ENCODE results near the gene TRAPPC14.
"Not testable (repeated sequence)": the region's sequence is repeated elsewhere in the genome, so short reads cannot be mapped to it uniquely, and the experiment has no call there.

TRAPPC14 gene

DNA sequence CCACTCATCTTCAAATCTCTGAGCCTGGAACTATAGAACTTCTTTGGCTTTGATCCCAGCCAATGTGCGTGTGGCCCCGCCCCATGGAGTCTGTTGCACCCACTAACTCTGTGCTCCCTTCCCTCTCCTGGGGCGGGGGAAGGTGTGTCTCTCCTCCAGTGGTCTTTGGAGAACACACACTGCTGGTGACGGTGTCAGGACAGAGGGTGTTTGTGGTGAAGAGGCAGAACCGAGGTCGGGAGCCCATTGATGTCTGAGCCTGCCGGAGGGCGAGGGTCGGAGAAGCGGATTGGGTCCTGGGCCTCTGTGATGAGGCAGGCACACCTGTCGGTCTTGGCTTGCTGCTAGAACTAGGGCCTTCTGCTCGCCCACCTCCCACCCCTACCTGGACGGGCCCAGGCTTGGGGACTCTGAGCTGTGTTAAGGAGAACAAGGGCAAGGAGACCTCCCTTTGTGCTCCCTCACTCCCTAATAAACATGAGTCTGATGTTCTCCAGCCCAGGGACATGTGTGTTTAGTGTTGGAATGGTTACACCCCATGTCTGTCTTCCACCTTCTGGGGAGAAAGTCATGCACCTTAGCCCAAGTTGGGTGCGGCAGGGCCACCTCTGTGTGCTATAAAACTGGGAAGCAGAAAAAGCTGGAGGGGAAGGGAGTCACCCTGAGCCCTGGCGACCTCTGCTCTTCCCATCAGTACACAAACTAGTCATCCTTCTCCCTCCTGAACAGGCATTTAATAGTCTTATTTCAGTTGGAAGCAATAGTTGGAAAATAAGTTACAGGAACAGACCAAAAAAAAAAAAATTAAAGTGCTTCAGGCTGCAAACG lies 4.6 kb downstream of the TRAPPC14 start:
- no peak for DNase-seq (ENCODE audit: low spot score)

GRCh38 chr7:100152937-100153666 lies 5.4 kb downstream of the TRAPPC14 start:
- no peak for DNase-seq (ENCODE audit: low spot score)

DNA sequence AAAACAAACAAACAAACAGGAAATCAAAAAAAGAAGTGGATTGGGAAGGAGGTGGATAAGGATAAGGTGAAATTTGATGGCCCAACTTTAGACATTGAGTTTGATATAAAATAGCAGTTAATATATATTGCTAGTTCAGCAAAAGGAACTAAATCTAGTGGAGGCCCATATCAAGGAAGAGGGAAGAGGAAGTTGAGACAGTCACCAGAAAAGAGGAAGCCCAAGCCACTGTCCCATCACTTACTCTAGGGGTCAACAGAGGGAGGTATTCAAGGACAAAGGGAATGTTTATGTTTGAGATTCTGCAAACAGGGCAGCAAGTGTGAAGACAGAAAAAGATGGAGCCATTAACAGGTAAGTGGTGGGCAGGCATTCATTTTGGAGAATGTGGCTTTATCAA lies 6.1 kb downstream of the TRAPPC14 start:
- peak; percentile 57 for DNase-seq (ENCODE audit: low spot score)

DNA sequence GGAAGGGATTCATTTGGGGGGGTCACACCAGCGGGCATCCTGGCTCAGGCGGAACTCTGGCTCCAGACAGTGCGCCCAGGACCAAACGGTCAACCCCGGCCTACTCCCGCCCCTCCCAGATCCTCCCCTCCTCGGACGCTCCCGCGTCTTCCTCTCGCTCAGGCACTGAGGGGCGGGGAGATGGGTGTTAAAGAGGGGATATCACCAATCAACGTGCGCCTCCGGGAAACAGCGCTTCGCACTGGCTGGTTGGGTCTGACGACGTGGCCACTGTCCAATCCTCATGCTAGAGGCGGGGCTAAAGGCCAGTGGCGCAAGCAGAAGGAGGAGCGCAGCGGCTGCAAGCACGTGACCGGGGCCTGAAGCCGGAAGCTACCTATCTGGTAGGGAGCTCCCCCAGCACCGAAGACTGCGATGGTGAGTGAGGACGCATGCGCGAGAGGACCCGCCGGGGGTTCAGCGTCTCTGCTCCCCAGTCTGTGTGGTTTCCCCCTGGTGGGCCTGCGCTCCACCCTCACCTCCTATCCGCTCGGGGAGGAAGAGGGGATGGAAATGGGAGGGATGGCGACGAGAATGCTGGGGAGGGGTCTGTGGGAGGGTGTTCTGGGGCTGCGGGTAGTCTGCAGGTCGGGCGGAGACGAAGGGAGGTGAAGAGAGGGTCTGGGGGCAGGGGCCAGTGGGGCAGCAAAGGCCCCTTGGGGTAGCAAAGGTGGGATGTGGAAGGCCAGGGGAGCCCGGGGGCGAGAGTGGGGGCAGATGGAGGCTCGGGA lies 9.8 kb downstream of the TRAPPC14 start, which contains the start of gene LAMTOR4:
Gene LAMTOR4 (plus strand): TSS at position 360 of the 770 bp plus-strand sequence. CDS start 55 bp downstream, at position 415.
- peak; percentile 99 for DNase-seq (ENCODE audit: low spot score)

GRCh38 chr7:100148225-100148558 lies 10.3 kb downstream of the TRAPPC14 start:
- no peak for DNase-seq (ENCODE audit: low spot score)

DNA sequence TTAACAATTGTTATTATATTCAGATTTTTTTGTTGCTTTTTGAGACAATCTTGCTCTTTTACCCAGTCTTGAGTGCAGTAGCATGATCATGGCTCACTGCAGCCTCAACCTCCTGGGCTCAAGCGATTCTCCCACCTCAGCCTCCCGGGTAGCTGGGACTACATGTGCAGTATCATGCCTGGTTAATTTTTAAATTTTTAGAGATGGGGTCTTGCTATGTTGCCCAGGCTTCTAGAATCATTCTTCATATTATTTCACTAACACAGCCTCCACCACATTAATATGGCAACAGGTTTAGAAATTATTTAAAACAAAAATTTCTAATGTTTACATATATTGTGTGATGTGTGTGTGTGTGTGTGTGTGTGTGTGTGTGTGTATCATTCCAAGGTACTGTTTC lies 11.2 kb downstream of the TRAPPC14 start:
- no peak for DNase-seq (ENCODE audit: low spot score)

GRCh38 chr7:100146350-100146749 lies 12.2 kb downstream of the TRAPPC14 start:
- not testable (repeated sequence) for DNase-seq (ENCODE audit: low spot score)

DNA sequence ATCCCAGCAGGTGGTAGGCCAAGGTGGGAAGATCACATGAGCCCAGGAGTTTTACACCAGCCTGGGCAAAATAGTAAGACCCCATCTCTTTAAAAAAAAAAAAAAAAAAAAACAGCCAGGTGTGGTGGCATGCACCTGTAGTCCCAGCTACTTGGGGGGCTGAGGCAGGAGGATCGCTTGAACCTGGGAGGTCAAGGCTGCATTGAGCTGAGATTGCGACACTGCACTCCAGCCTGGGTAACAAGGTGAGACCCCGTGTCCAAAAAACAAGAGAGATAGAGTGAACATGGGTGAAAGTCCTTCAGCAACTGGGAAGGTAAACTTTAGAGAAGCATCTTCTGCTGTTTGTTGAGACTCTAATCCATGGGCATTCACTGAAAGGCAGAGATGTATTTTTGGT lies 16.1 kb downstream of the TRAPPC14 start:
- DNase-seq (ENCODE audit: low spot score): no peak

GRCh38 chr7:100141555-100141949 lies 17.0 kb downstream of the TRAPPC14 start:
- no peak for DNase-seq (ENCODE audit: low spot score)

DNA sequence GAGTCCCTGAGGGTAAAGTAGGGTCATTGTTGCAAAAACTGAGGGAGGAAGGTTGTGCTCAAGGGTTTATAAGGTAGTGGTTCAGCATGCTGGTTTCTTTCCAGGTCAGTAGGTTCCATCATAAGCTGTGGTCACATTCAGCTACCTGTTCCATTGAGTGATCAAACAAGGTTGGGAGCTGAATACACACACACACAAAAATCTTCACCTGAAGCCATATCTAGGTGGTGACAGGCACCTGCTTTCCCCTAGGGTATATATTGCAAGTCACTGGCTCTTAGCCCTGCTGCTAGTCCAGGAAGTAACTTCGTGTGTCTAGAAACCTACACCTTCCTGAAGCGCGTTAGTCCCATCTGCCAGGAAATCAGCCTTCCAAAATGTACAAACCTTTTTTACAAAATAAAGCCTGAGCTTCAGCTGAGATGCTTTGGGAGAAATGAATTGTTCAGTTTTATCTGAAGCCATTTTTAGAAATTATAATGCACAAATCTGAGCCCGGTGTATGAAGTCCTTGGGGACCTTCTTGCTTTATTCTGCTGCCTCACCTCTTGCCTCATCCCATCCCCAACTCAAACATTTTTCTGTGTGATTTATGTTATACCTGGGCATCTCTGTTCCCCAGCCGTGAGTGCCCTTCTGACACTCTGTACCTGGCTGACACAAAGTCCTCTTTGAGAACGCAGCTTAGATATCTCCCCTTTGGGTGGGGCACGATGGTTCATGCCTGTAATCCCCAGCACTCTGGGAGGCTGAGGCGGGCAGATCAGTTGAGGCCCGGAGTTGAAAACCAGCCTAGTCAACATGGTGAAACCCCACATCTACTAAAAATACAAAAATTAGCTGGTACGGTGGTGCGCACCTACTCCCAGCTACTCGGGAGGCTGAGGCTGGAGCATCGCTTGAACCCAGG lies 20.4 kb downstream of the TRAPPC14 start:
- peak; percentile 48 for DNase-seq (ENCODE audit: low spot score)

- peak; percentile 77 for DNase-seq (ENCODE audit: low spot score)
Observed at GRCh38 chr7:100132697-100133151, 25.8 kb downstream of the TRAPPC14 start.

DNA sequence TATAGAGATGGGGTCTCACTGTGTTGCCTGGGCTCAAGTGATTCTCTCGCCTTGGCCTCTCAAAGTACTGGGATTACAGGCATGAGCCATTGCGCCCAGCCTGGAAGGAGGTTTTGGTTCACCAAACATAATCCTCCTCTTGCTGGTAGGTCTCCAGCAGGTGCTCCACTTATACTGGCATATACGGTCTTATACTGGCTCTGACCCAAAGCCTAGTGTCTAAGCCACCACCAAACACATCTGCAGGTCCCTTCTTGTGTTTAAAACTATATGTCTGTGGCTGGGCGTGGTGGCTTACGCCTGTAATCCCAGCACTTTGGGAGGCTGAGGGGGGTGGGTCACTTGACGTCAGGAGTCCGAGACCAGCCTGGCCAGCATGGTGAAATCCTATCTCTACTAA lies 26.4 kb downstream of the TRAPPC14 start:
- DNase-seq (ENCODE audit: low spot score): no peak

DNA sequence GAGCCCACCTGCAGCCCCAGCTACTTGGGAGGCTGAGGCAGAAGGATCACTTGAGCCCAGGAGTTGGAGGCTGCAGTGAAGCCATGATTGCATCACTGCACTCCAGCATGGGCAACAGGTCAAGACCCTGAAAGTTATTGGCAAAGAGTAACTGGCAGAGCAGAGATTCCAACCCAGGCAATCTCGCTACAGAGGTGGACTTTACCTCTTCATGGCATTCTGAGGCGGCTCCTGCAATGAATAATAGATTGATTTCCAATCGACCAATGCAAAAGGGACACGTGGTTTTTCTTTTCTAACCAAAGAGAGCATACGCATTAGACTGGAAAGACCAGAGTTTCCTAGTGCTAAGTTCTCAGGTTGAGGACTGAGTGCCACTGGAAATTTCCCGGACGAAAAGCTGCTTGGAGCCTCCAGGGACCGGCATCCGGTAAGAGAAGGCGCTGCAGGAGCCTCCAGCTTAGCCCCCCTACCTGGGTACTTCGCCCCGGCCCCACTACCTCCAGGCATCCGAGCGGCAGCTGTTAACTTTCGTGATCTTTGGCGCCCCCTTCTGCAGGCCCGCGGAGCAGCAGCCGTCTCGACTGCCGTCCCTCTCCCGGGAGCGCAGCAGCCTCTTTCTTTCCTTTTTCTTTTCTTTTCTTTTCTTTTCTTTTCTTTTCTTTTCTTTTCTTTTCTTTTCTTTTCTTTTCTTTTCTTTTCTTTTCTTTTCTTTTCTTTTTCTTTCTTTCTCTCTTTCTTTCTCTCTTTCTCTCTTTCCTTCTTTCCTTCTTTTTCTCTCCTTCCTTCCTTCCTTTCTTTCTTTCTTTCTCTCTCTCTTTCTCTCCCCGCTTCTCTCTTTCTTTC lies 27.7 kb downstream of the TRAPPC14 start:
- peak; percentile 68 for DNase-seq (ENCODE audit: low spot score)

GRCh38 chr7:100130220-100130607 lies 28.3 kb downstream of the TRAPPC14 start:
- not testable (repeated sequence) for DNase-seq (ENCODE audit: low spot score)

DNA sequence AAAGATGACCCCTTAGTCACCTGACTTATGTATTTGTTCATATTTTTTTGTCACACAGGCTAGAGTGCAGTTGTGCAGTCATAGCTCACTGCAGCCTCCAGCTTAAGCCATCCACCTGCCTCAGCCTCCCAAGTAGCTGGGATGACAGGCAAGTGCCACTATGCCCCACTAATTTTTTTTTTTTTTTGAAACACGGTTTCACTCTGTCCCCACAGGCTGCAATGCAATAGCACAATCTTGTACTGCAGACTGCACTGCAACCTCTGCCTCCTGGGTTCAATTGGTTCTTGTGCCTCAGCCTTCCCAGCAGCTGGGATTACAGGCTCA lies 29.9 kb downstream of the TRAPPC14 start:
- DNase-seq (ENCODE audit: low spot score): no peak

GRCh38 chr7:100127866-100128636 lies 30.5 kb downstream of the TRAPPC14 start:
- DNase-seq (ENCODE audit: low spot score): no peak

- DNase-seq (ENCODE audit: low spot score): peak; percentile 92
Observed at GRCh38 chr7:100126931-100127865, 31.3 kb downstream of the TRAPPC14 start, which contains the start of gene MBLAC1. MBLAC1 (plus strand) TSS chr7:100126967; CDS start chr7:100127396, 429 bp downstream.

GRCh38 chr7:100126239-100126930 lies 32.1 kb downstream of the TRAPPC14 start:
- no peak for DNase-seq (ENCODE audit: low spot score)

Data from germinal center (tissue), 1 donor.